NK-92 treated with Interleukin-12 subunit alpha and Interleukin-12 subunit beta, amount 100 ng/mL, for 24 hours (cell line): ENCODE results near the gene ZNF581.

ENCODE experiments used
- DNase-seq: peaks from one replicate; lab custom pipeline; 2025; lab: John Stamatoyannopoulos, UW

The ZNF581 gene

DNA sequence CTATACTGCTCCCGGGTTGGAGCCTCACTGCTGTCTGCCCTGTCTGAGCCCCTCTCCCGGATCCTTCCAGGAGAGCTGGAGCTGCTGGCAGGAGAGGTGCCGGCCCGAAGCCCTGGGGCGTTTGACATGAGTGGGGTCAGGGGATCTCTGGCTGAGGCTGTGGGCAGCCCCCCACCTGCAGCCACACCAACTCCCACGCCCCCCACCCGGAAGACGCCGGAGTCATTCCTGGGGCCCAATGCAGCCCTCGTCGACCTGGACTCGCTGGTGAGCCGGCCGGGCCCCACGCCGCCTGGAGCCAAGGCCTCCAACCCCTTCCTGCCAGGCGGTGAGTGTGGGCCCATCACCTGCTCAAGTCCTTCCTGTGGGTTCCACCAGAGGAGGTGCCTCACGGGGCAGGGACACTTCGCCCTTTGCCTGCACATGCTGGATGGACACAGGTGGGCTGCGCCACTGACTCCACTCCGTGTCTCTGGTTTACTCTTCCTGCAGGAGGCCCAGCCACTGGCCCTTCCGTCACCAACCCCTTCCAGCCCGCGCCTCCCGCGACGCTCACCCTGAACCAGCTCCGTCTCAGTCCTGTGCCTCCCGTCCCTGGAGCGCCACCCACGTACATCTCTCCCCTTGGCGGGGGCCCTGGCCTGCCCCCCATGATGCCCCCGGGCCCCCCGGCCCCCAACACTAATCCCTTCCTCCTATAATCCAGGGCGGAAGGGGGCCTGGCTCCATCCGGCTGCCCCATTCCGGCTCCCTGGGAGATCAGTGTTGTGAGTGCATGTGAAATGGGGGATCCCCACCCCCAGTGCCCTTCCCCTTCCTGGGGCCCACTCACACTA is 51.4 kb downstream of the ZNF581 start:
- DNase-seq: no peak
